Testis (tissue), 3 donors: ENCODE measurements around the gene ZFPM1. TPM values are rescaled to one million over a fixed set of nuclear protein-coding genes. Genes with fewer than 3 reads are reported as not detected.

Experiments
- DNase-seq: peaks from one replicate; pipeline ENCODE4 v3.0.0-alpha.2; 2019
- H3K27ac ChIP-seq, 2 donors: fragments of 200-600 bp; sonication (generic); one replicate each; pipeline ENCODE4 v1.5.1; 2019
- H3K27me3 ChIP-seq: fragments of 200-600 bp; sonication (generic); one replicate; pipeline ENCODE4 v1.5.1; 2019
- H3K36me3 ChIP-seq: fragments of 200-600 bp; sonication (generic); one replicate; pipeline ENCODE4 v1.5.1; 2017; ENCODE audit warnings: low read depth; ENCODE audit errors: missing control alignments
- H3K4me1 ChIP-seq: fragments of 200-600 bp; sonication (generic); one replicate; pipeline ENCODE4 v1.5.1; 2019
- H3K4me3 ChIP-seq, 2 donors: fragments of 200-600 bp; sonication (generic); one replicate each; pipeline ENCODE4 v1.5.1; 2017 to 2019
- H3K9me3 ChIP-seq: fragments of 200-600 bp; sonication (generic); one replicate; pipeline ENCODE4 v1.5.1; 2017
- POLR2A ChIP-seq: fragments of 450-650 bp; IDR thresholded peaks from one replicate; pipeline ENCODE4 v1.6.1; 2017; ENCODE audit warnings: antibody characterized with exemption, mild to moderate bottlenecking, moderate library complexity
- WGBS, 2 donors: methylation state at CpG; one replicate each; pipeline ENCODE4 v1.1.5; 2018; 5-methylcytosine and 5-hydroxymethylcytosine counted together
- intact Hi-C: fragments of 100-400 bp; cut with DNase I; formaldehyde crosslinking; loops from one replicate; pipeline ENCODE4 v1.15.1; 2023; ENCODE audit warnings: low total_unique reads
- polyA plus RNA-seq: library from polyadenylated mRNA; stranded (reverse); fragments of 350-450 nt; fragmentation: Illumina TruSeq; extraction: RNeasy Lipid Tissue Mini Kit (QIAGEN cat#74804); gene quantifications from one replicate; pipeline ENCODE4 v1.2.3, GENCODE V29; 2014; ENCODE audit warnings: low read depth, low replicate concordance; ENCODE audit not compliant: insufficient read depth
- total RNA-seq, 2 donors: library from RNA; depleted of rRNA; stranded (reverse); fragments of >200 nt; gene quantifications; one replicate each; pipeline ENCODE4 v1.2.3, GENCODE V29; 2016
- TF ChIP-seq, protein P1 (sequence below), 3 experiments: fragments of 450-650 bp in 2 of 3; fragments of 200-600 bp in 1 of 3; sonication (generic) in 1 of 3; IDR thresholded peaks; one replicate each; pipeline ENCODE4 v1.5.1; 2016 to 2019; ENCODE audit warnings: antibody characterized with exemption in 3 of 3, mild to moderate bottlenecking in 2 of 3, moderate library complexity in 1 of 3

The ZFPM1 gene
- total and polyA plus RNA-seq, 3 donors from 2014 or later, result 12.8 to 25.1 (median 23.9) TPM

DNA sequence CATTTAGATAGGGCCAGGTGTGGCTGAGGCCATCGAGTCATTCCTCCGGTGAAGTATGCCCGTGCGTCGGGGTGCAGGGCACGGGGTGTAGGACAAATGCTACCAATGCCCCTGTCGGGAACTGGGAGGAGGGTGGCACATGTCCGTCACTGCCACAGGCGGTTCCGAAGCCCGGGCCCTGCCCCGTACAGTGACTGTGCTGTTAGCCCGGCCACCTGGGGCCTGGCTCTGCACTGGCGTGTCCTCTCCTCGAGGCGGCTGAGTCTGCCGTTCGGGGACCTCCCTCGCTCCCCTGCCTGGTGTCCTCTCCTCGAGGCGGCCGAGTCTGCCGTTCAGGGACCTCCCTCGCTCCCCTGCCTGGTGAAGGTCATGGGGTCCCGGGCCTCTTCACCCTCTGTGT lies 7.0 kb upstream of the ZFPM1 start:
- no peak overlapping the region for H3K4me3 ChIP-seq
- 76 to 88% methylated on average over 21 to 25 of the region's 25 CpGs for WGBS, 2 donors

GRCh38 chr16:88446736-88447135 lies 6.3 kb upstream of the ZFPM1 start:
- Histone ChIP-seq H3K4me3 (no peak overlapping the region), H3K36me3 (no peaks in the 10 kb centered on the region), H3K4me1 (peaks cover 5% of the 10 kb centered on the region), H3K9me3 (no peaks in the 10 kb centered on the region), H3K27me3 (no peaks in the 10 kb centered on the region), H3K27ac (no peak overlapping the region)
- DNase-seq, result no peak
- TF ChIP-seq, protein P1, sequence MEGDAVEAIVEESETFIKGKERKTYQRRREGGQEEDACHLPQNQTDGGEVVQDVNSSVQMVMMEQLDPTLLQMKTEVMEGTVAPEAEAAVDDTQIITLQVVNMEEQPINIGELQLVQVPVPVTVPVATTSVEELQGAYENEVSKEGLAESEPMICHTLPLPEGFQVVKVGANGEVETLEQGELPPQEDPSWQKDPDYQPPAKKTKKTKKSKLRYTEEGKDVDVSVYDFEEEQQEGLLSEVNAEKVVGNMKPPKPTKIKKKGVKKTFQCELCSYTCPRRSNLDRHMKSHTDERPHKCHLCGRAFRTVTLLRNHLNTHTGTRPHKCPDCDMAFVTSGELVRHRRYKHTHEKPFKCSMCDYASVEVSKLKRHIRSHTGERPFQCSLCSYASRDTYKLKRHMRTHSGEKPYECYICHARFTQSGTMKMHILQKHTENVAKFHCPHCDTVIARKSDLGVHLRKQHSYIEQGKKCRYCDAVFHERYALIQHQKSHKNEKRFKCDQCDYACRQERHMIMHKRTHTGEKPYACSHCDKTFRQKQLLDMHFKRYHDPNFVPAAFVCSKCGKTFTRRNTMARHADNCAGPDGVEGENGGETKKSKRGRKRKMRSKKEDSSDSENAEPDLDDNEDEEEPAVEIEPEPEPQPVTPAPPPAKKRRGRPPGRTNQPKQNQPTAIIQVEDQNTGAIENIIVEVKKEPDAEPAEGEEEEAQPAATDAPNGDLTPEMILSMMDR (IDR thresholded peaks at IDR 0.05), result no peak
- no peak for TF ChIP-seq POLR2A
- 93 to 95% methylated on average over 26 of the region's 26 CpGs for WGBS, 2 donors
- intact Hi-C loops, result loop anchor here (10.0 kb wide), 1 partner anchor 118 kb away; no protein-coding TSS in a partner anchor

More for the DNA sequence above, 7.0 kb upstream of the ZFPM1 start:
- TF ChIP-seq, protein P1 (IDR thresholded peaks at IDR 0.05), result no peak
- no peak for TF ChIP-seq POLR2A
- Histone ChIP-seq H3K9me3 (no peaks in the 10 kb centered on the region), H3K27me3 (no peaks in the 10 kb centered on the region), H3K36me3 (no peaks in the 10 kb centered on the region), H3K27ac (no peak overlapping the region), H3K4me1 (peaks cover 5% of the 10 kb centered on the region)
- no peak for DNase-seq
- intact Hi-C loops, result loop anchor here (10.0 kb wide), 1 partner anchor 119 kb away; no protein-coding TSS in a partner anchor

DNA sequence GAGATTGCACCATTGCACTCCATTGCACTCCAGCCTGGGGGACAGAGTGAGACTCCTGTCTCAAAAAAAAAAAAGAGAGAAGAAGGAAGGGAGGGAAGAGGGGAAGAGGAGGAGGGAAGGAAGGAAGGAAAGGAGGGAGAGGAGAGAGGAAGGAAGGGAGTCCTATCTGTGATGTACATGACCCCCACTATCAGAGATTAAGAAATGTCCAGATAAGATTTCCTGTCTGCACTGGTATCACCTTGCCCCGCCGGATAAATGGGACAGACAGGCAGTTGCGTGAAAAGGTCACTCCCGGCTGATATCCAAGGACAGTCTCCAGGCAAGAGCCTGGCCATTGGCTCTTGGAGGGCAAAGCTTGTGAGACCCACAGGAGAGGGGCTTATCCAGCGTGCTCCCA lies 5.2 kb upstream of the ZFPM1 start:
- Histone ChIP-seq H3K9me3 (no peaks in the 10 kb centered on the region), H3K36me3 (no peaks in the 10 kb centered on the region), H3K27ac (no peak overlapping the region), H3K4me3 (no peak overlapping the region), H3K4me1 (peaks cover 9% of the 10 kb centered on the region), H3K27me3 (no peaks in the 10 kb centered on the region)
- WGBS, 2 donors, result 29 to 60% methylated on average over 3 to 5 of the region's 5 CpGs
- intact Hi-C loops, result loop anchor here (10.0 kb wide), 1 partner anchor 117 kb away; no protein-coding TSS in a partner anchor
- TF ChIP-seq POLR2A, result no peak
- TF ChIP-seq, protein P1 (IDR thresholded peaks at IDR 0.05), result no peak
- DNase-seq, result no peak

DNA sequence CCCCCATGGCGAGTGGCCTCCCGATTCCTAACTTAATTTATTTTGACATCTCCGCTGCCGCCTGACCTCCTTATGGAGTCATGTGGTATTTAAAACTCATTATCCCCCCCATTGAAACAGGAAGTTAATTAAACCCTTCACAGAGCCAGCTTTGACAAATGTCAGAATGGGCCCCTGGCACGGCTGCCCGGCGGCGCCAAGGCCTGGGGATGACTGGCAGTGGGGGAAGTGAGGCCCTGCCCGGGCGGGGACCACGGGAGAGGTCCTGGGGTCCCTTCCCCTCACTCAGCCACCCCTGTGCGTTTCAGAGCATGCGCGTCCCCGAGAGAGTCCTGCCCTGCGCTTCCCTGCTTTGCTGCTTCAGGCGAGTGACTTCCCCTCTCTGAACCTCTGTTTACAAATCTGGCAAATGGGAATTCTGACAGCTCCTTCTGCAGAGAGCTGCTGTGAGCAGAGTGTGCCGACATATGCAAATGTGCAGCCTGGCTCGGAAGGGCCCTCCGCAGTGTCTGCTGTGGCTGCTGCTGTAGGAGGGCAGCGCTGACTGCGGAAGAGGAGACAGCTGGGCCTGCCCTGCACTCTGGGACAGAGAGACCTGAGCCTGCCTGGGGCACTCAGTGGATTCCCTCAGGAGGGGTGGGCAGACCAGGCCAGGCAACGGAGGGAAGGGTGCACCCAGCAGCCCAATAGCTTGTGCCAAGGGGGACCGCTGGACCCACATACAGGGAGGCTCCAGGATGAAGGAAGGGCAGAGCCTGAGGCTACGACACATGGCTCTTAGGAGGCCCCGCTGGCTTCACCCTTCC lies 4.4 kb upstream of the ZFPM1 start:
- no peaks in the 10 kb centered on the region for H3K9me3 ChIP-seq
- WGBS, 2 donors, result 75 to 78% methylated on average over 20 to 26 of the region's 26 CpGs
- no peaks in the 10 kb centered on the region for H3K27me3 ChIP-seq
- H3K27ac ChIP-seq, result no peak overlapping the region
- intact Hi-C loops, result loop anchor here (10.0 kb wide), 1 partner anchor 116 kb away; no protein-coding TSS in a partner anchor
- H3K36me3 ChIP-seq, result no peaks in the 10 kb centered on the region
- TF ChIP-seq POLR2A, result no peak
- TF ChIP-seq, protein P1 (IDR thresholded peaks at IDR 0.05), result no peak
- H3K4me1 ChIP-seq, result peaks cover 6% of the 10 kb centered on the region
- H3K4me3 ChIP-seq, result no peak overlapping the region
- DNase-seq, result no peak
